Loucy (cell line): ENCODE measurements around the gene FAM219A.
A peak's percentile ranks its signal among the peaks of the same experiment; 100 is the strongest.

Experiments
- EZH2phosphoT487 ChIP-seq: fragments of 200-600 bp; IDR thresholded peaks from 2 replicates; pipeline ENCODE4 v1.6.1; 2018; ENCODE audit warnings: antibody characterized with exemption, mild to moderate bottlenecking, moderate library complexity, borderline replicate concordance
- TF ChIP-seq, protein P1 (sequence below): fragments of 200-600 bp; sonication (generic); conservative IDR thresholded peaks from 2 replicates; pipeline ENCODE4 v1.5.1; 2014; ENCODE audit warnings: mild to moderate bottlenecking, antibody characterized with exemption, low read length

DNA sequence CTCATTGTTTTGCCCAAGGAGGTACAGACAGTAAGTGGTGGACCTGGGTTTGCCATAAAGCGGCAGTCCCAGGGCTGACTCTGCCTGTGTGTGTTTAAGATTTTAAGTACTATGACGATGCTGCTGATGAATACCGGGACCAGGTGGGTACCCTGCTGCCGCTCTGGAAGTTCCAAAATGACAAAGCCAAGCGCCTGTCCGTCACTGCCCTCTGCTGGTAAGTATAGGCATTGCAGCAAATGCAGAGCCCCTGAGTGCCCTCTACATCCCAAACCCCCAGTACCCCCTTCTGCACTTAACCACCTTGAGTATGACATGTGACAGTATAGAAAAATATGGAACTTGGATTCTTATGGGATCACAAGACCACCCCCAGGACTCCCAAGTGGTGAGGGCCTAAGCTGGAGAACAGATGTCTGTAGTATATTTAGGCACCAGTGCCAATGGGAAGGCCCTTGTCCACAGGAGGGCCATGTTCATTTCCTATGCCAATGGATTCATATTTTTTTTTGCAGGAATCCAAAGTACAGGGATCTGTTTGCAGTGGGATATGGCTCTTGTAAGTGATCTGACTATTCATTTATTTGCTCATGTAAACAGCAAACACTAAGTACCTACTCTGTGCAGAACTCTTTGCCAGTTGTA is 42.4 kb upstream of the FAM219A start:
- TF ChIP-seq, protein P1, sequence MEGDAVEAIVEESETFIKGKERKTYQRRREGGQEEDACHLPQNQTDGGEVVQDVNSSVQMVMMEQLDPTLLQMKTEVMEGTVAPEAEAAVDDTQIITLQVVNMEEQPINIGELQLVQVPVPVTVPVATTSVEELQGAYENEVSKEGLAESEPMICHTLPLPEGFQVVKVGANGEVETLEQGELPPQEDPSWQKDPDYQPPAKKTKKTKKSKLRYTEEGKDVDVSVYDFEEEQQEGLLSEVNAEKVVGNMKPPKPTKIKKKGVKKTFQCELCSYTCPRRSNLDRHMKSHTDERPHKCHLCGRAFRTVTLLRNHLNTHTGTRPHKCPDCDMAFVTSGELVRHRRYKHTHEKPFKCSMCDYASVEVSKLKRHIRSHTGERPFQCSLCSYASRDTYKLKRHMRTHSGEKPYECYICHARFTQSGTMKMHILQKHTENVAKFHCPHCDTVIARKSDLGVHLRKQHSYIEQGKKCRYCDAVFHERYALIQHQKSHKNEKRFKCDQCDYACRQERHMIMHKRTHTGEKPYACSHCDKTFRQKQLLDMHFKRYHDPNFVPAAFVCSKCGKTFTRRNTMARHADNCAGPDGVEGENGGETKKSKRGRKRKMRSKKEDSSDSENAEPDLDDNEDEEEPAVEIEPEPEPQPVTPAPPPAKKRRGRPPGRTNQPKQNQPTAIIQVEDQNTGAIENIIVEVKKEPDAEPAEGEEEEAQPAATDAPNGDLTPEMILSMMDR = peak; percentile 98
- TF ChIP-seq EZH2phosphoT487 = no peak
